Left renal pelvis (tissue), 4 donors: ENCODE data around the gene BCL2L13. TPM values are rescaled to one million over a fixed set of nuclear protein-coding genes. Genes with fewer than 3 reads are reported as not detected.

Experiments
- DNase-seq, 4 donors: peaks; one replicate each; pipeline ENCODE4 v3.0.0-alpha.2; 2013; ENCODE audit warnings: low read depth in 4 of 4, low spot score in 3 of 4
- polyA plus RNA-seq, 4 donors: library from polyadenylated mRNA; unstranded; fragments of 120-200 nt; gene quantifications; one replicate each; pipeline ENCODE4 v1.2.1, GENCODE V29; 2013; ENCODE audit not compliant: insufficient read length in 4 of 4

BCL2L13 gene
- polyA plus RNA-seq, 4 donors: 26.2 to 49.0 (median 44.2) TPM

DNA sequence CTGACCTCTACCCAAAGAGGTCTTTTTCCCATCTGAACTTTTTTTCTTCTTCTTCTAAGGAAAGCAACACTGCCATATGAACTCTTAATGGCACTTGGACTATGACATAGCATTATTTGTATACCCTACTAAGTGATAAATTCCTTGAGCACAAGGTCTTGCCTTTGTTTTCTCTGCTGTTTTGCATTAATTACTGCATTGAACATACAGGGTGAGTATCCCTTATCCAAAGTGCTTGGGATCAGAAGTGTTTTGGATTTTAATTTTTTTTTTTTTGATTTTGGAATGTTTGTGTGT is 86.9 kb downstream of the BCL2L13 start:
- DNase-seq: no peak

- no peak for DNase-seq
Observed at GRCh38 chr22:17726006-17726927, 87.7 kb downstream of the BCL2L13 start.

GRCh38 chr22:17726928-17727897 is 88.7 kb downstream of the BCL2L13 start:
- DNase-seq: no peak

GRCh38 chr22:17728786-17729185 is 90.2 kb downstream of the BCL2L13 start:
- DNase-seq: no peak

DNA sequence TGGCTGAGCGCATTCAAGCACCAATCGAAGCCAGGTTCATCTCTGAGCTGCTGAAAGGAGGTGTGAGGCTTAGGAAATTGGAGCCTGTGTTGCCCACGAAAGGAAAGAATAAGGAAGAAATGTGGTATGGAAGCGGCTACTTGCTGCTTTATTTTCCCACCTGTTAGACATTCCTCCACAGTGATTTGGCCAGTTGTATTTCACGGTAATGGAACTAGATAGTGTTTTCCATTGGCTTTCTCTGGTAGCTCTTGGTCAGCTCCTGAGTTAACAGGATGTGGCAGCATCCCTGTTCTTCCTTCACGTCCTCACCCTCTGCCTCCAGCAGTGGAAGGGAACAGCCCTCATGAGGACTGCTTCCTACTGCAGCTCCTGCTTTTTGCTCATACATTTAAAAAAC is 91.0 kb downstream of the BCL2L13 start:
- no peak for DNase-seq

DNA sequence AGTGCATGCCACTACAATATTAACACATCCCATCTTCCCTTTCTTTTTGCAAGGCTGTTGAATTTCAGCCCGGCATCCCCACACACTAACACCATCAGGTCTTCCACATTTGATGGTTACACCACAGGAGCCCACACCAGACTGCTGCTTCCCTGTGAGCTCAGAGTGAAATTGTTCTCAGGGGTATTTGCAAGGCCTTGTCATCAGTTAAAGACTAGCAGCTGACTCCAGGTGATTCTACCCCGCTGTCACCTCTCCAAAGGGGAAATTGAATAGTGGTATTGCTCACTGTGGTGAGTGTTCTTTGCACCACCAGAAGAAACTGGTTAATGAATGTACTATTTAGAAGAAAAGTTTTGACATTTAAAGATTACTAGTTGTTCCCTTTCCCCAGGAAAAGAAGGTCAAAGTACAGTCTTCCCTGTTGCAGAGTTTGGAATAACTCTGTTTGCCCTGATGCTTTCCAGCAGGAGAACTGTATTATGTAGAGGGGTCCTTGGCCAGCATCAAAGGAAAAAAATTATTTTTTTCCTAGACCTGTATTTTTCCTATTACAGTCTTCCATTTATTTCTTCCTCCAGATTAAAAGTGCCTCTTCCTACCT is 93.8 kb downstream of the BCL2L13 start:
- no peak for DNase-seq

GRCh38 chr22:17733466-17733865 is 94.9 kb downstream of the BCL2L13 start:
- no peak for DNase-seq

DNA sequence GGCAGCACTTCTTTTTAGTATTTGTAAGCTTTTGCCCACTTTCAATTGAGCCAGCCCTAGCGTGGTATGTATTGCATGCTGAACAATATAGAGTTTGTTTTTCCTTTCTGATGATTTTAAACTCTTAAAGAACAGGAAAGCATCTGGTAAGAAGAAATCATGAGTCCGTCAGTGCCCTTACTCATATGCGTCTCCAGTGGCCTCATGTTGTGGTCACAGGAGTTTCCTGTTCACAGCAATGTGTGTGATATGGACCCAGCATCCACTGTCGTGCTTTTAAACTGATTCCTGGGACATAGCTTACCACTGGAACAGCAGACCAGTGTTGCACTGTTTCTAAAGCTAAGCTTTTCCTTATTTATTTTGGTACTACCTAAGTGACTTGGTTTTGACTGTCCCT is 95.6 kb downstream of the BCL2L13 start:
- no peak for DNase-seq

GRCh38 chr22:17738386-17739128 is 100.0 kb downstream of the BCL2L13 start:
- no peak for DNase-seq

DNA sequence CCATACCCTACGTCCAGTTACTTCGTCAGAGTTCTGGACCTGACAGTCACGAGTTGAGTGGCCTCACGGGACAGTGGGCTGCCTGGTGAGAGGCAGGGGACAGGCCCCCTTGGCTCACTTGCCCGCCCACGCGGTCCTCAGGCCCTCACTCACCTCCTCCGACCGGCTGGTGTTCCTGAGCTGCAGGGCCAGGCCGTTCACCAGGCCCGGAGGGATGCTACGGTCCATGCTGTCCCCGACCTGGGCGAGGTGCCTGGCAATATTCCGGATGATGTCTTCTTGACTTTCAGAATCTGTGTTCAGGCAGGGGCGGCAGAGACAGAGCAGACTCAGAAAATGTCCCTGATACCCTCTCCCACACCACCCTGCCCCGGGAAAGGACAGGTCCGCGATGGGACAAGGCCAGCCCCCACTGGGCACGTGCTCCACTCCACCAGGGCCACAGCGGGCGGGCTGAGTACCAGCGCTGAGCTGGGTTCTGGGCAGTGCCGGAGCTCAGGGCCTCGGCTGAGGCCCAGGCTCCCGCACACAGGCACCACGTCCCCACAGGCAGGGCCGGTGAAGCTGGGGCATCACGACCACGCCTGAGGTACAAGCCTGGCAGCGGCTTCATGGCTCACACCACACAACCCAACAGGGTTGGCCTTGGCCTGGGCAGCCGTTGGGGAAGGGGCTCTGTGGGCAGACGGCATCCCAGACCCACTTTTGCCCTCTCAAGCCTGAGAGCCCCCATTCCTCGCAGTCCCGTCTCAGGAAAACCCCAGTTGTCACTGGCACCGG is 100.8 kb downstream of the BCL2L13 start:
- DNase-seq: no peak

DNA sequence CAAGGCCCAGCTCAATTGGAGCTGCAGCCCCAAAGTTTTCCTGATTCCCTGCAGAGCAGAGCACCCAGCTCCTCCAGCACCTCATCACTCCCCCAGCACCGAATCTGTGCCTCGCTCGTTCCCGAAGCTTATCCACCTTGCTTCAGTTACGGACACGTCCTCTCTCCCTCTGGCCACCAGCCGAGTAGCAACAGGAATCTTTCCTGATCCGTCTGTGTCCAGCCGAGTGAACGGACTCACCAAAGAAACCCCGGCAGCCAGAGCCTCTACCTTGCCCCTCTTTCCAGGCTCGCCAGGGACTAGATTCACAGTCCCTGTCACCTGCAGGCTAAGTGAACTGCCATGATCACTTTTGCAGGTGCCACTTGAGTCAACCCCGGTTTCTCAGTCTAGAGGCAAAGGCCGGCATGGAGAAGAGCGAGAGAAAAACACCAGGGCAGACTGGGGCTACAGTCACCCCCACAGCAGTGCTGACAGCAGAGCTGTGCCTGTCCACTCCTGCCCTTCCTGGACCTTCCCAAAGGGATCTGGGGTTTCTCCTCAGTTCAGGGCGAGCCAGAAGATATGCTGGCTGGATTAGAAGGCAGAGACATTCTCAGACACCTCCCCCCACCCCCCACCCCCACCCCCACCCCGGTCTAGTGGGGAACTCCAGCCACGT is 103.4 kb downstream of the BCL2L13 start:
- no peak for DNase-seq

GRCh38 chr22:17742527-17742902 is 104.0 kb downstream of the BCL2L13 start:
- DNase-seq: peak; percentile 31 to 60 (median 50)

GRCh38 chr22:17743661-17744411 is 105.3 kb downstream of the BCL2L13 start:
- no peak for DNase-seq

DNA sequence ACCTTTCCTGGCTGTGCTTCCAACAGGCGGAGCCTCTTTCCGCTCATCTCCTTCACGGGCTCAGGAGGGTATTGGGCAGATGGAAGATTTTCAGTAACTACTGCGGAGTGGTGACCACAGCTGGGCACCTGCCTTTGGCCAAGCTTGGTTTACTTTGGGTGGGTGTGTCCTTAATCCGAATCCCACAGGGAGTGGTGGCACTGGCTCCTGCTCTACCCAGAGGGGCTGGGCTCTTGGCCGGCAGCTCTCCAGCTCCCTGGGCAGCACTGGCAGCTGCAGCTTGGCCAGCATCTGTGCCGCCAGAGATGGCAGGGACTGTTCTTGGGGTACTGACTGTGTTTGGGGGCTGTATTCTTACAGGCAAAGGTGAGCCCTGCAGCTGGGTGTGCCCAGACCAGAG is 105.9 kb downstream of the BCL2L13 start:
- DNase-seq: no peak

GRCh38 chr22:17746916-17747315 is 108.4 kb downstream of the BCL2L13 start:
- DNase-seq: no peak

- DNase-seq: no peak
Observed at GRCh38 chr22:17748555-17749353, 110.2 kb downstream of the BCL2L13 start.

DNA sequence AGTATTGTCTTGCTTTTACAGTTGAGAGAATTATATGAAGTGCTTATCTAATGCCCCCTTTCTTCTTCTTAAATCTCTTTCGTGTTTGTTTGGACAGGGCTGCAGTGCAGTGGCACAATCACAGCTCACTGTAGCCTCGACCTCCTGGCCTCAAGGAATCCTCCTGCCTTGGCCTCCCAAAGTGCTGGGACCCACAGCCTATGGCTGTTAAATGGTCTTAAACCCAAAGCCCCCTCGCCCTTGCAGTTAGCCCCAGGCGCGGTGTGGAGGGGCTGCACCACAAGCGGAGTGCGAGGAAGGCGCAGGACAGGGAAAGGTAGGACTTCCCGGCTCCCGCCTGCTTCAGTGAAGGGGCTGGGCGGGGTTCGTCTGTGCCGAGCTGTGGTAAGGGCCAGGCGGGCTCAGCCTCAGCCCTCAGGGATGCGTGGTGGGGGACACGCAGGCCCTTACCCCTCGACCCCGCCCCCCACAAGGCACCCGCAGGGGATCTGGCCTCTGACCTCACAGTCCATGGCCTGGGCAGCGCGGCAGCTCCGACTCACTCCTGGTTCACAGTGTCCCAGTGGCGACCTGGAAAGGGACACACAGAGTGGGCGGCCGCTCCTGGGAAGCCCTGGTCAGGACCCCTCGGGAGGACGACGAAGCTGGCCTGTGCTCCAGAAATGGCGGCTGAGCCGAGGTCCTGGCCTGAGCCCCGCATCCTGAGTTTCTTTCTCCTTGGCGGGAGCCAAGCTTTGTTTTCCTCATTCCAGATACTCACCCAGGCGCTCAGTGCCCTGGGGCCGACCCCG is 111.2 kb downstream of the BCL2L13 start:
- no peak for DNase-seq
